NCI-H146 treated with DMSO at 0.1 percent for 48 hours (cell line): ENCODE results near the gene OGFR.

Experiments
- DNase-seq: peaks from one replicate; lab custom pipeline; 2025; ENCODE audit not compliant: unreplicated experiment; lab: John Stamatoyannopoulos, UW

OGFR gene

GRCh38 chr20:62782149-62782892 is 22.3 kb upstream of the OGFR start:
- no peak for DNase-seq

- DNase-seq: no peak
These were observed 21.7 kb upstream of the OGFR start for GRCh38 chr20:62782893-62783278.

GRCh38 chr20:62784497-62784896 is 20.1 kb upstream of the OGFR start:
- DNase-seq: no peak

DNA sequence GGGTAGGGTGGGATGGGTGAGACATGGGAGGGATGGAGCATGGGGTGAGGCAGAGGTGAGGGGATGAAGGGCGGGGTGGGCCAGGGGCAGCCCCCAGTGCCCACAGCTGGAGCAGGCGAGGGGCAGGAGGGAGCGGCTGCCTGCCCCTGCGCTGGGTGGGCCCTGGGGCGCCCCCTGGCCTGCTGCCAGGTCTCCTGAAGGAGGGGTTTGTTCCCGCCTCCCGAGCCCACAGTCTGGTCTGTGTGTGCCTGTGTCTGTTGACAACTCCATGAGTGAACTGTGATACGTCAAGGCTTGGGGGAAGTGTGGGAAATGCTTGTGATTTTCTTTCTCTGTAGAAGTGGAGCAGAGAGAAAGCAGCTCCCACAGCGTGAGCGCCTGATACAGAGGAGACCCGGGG is 19.2 kb upstream of the OGFR start:
- no peak for DNase-seq

DNA sequence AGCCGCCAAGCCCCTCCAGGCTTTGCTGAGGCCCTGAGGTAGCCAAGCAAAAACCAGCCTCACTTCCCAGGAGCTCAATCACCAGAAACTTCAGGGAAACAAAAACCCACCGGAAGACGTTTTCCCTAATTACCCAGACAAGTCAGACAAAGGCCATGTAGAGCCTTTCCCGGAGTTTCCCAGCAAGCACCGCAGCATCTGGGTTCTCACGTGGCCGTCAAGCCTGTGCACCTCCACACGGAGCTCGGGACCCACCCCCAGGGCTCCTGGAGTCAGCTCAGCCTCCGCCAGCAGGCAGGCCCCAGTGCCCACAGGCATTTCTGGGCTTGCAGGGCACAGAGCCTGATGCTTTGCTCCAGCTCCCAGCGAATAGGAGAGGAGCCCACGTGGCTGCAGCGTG is 18.5 kb upstream of the OGFR start:
- no peak for DNase-seq

GRCh38 chr20:62787321-62787720 is 17.3 kb upstream of the OGFR start:
- no peak for DNase-seq

DNA sequence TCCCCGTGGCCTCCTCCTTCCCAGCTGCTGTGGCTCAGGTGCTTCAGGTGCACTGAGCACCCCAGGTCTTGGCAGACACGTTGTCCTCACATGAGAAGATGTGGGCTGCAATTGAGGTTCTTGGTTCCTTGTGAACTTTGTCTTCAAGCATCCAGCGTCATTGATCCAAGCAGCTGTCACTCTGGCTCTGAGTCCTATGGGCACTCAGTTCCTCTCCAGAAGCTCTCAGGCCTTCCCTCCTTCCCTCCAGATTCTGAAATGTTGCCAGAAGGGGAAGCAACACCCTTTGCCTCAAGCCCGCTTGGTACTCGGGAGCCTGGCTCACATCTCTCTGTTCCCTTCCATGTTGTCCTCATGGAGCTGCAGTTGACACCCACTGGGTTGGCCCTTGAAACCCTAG is 16.8 kb upstream of the OGFR start:
- no peak for DNase-seq

- no peak for DNase-seq
These were observed 16.0 kb upstream of the OGFR start for GRCh38 chr20:62788607-62789006.

DNA sequence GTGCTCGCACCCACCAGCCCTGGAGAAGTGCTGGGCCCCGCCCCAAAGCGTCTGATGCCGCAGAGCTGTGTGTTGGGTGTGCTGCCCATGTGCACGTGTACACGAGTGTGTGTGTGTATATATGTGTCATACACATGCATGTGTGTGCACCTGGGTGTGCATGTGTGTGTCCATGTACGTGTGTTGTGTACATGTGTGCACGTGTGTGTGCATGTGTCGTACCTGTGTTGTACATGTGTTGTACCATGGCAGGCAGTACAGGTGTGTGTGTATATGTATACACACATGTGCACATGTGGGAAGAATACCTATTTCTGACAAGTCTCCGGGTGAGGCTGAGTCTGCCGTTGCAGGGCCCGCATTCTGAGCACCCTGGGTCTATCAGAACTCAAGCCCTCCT is 14.6 kb upstream of the OGFR start:
- DNase-seq: no peak

DNA sequence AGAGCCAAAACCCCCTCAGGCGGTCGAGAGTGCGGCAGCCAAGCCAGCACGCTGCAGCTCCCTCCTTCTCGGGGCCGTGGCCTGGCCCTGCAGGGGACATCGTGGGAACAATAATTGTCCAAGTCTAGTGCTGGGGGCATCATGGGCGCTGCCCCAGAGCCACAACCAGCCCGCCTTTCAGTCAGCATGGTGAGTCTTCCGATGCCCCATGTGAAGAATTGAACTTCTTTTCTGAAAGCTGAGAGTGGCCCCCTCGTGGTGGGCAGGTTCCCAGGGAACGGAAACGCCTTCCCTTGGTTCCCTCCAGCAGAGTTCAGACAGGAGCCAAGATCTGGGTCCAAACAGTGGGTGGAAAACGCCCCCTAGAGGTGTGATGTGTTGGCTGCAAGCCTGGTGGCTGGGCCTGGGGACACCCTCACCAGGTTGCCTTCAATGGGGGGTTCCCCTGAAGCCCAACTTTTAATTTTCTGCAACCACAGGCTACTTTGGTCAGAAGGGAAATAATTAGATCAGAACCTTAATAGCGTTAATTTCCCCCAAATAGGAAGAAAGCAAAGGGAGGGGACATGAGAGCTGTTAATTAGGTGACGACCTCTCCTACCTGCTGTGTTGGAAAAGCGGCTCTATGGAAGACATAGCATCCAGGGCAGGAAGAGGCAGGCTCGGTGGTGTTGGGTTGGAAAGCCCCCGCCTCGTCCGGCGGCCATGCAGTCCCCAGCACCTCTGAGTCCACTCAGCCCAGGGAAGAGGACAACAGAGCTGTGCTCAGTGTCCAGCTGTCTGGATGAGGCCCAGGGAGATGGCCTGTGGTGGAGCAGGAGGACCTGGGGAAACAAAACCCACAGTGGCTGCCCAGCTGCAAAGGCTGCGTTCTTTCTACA is 13.1 kb upstream of the OGFR start:
- peak; percentile 62 for DNase-seq

- no peak for DNase-seq
These were observed 12.3 kb upstream of the OGFR start for GRCh38 chr20:62792182-62792939.

- DNase-seq: no peak
These were observed 11.5 kb upstream of the OGFR start for GRCh38 chr20:62792940-62793756.

GRCh38 chr20:62793757-62794006 is 11.0 kb upstream of the OGFR start:
- no peak for DNase-seq

- DNase-seq: peak; percentile 84
These were observed 10.5 kb upstream of the OGFR start for GRCh38 chr20:62794007-62794724.

- peak; percentile 47 for DNase-seq
These were observed 9.4 kb upstream of the OGFR start for GRCh38 chr20:62795023-62795761.

DNA sequence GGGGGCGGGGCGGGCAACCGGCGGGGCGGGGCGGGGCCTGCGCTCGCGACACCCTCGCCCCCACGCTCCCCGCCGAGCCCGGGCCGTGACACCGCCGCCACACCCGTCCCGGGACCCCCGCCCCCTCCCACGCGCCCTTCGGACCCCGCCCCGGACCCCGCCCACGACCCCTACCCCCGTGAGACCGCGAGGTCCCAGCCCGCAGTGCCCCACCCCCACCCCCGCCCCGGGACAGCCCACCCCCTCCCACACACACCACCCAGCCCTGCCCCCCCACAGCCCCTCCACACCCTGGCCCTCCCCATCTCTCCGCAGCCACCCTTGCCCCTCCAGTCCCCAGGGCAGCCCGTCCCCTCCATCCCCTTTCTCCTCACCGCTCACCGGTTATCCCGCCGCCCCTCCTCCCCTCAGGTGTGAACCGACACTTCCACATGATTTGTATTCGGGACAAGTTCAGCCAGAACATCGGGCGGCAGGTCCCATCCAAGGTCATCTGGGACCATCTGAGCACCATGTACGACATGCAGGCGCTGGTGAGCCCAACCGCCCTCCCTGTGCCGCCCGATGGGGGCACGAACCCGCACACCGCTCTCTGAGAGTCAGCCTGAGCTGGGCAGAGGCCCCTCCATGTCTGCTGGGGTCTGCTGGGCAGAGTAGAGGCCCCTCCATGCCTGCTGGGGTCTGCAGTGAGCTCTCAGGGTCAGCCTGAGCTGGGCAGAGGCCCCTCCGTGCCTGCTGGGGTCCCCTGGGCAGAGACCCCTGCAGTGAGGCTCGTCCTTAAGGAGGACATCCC is 7.7 kb upstream of the OGFR start:
- no peak for DNase-seq

GRCh38 chr20:62797671-62798532 is 6.7 kb upstream of the OGFR start:
- no peak for DNase-seq

- no peak for DNase-seq
These were observed 5.6 kb upstream of the OGFR start for GRCh38 chr20:62799036-62799435.
